Measurements from ENCODE around the gene SEC24A. TPM values are rescaled to one million over a fixed set of nuclear protein-coding genes. Genes with fewer than 3 reads are reported as not detected.
"Not testable (repeated sequence)": the region's sequence is repeated elsewhere in the genome, so short reads cannot be mapped to it uniquely, and the experiment has no call there.

SEC24A gene
- total RNA-seq, 1 experiment from 2014 or later: 16.2 TPM

GRCh38 chr5:134690144-134690543 is 41.6 kb downstream of the SEC24A start:
- H3F3A ChIP-seq (ENCODE audit: insufficient read depth, low read depth); H3K4me3 ChIP-seq; CTCF ChIA-PET; H2AFZ ChIP-seq; H3K27me3 ChIP-seq (ENCODE audit: insufficient read depth, low read depth); H3K27ac ChIP-seq; POLR2A ChIA-PET (ENCODE audit: unreplicated experiment); H4K20me1 ChIP-seq (ENCODE audit: insufficient read depth); H3K79me2 ChIP-seq (ENCODE audit: low read depth); BruUV-seq (replicated peaks); H3K4me1 ChIP-seq (replicated peaks; ENCODE audit: insufficient read depth); H3K9me3 ChIP-seq (ENCODE audit: insufficient read depth, low read depth); intact Hi-C loops (cut with micrococcal nuclease; ENCODE audit: unreplicated experiment); H3K4me2 ChIP-seq; H3K9me2 ChIP-seq (ENCODE audit: insufficient read depth); DNase-seq: not testable (repeated sequence)
- peaks cover 17% of the 10 kb centered on the region for H3K36me3 ChIP-seq (ENCODE audit: low read depth)

GRCh38 chr5:134692722-134693121 is 44.1 kb downstream of the SEC24A start:
- H3K9me2 ChIP-seq (ENCODE audit: insufficient read depth): no peaks in the 10 kb centered on the region
- no peaks in the 10 kb centered on the region for H3K4me1 ChIP-seq (replicated peaks; ENCODE audit: insufficient read depth)
- TF ChIP-seq CTCF (conservative IDR thresholded peaks at IDR 0.05) (no peak), EZH2 (IDR thresholded peaks at IDR 0.05; ENCODE audit: low read depth) (no peak)
- BruUV-seq (replicated peaks): no TSS peak
- H3F3A ChIP-seq (ENCODE audit: insufficient read depth, low read depth): peaks cover 5% of the 10 kb centered on the region
- no peaks in the 10 kb centered on the region for H4K20me1 ChIP-seq (ENCODE audit: insufficient read depth)
- peaks cover 5% of the 10 kb centered on the region for H3K36me3 ChIP-seq (ENCODE audit: low read depth)
- H3K27me3 ChIP-seq (ENCODE audit: insufficient read depth, low read depth): no peaks in the 10 kb centered on the region
- H3K79me2 ChIP-seq (ENCODE audit: low read depth): no peaks in the 10 kb centered on the region
- no peak for DNase-seq
- H2AFZ ChIP-seq: no peak overlapping the region
- no peaks in the 10 kb centered on the region for H3K9me3 ChIP-seq (ENCODE audit: insufficient read depth, low read depth)
- no peak overlapping the region for H3K4me3 ChIP-seq
- H3K4me2 ChIP-seq: no peak overlapping the region
- ChIA-PET POLR2A (ENCODE audit: unreplicated experiment) (interaction anchor here (0.7 kb wide), 1 partner anchor 611 kb away, joined by 3 read pairs; no protein-coding TSS in a partner anchor), CTCF (interaction anchor here (0.6 kb wide), 1 partner anchor 424 kb away, joined by 3 read pairs; no protein-coding TSS in a partner anchor)
- no peak overlapping the region for H3K27ac ChIP-seq
- intact Hi-C loops (cut with micrococcal nuclease; ENCODE audit: unreplicated experiment): no loop called here

GRCh38 chr5:134708301-134708700 is 59.7 kb downstream of the SEC24A start:
- no peak for TF ChIP-seq EZH2 (IDR thresholded peaks at IDR 0.05; ENCODE audit: low read depth)
- no peak for TF ChIP-seq CTCF (conservative IDR thresholded peaks at IDR 0.05)
- Histone ChIP-seq H3K4me3 (no peak overlapping the region), H3K27ac (no peak overlapping the region), H2AFZ (no peak overlapping the region), H3F3A (ENCODE audit: insufficient read depth, low read depth) (no peaks in the 10 kb centered on the region), H3K9me2 (ENCODE audit: insufficient read depth) (no peaks in the 10 kb centered on the region), H3K4me1 (replicated peaks; ENCODE audit: insufficient read depth) (no peaks in the 10 kb centered on the region), H3K79me2 (ENCODE audit: low read depth) (no peaks in the 10 kb centered on the region), H4K20me1 (ENCODE audit: insufficient read depth) (no peaks in the 10 kb centered on the region), H3K4me2 (no peak overlapping the region), H3K36me3 (ENCODE audit: low read depth) (peaks cover 28% of the 10 kb centered on the region), H3K27me3 (ENCODE audit: insufficient read depth, low read depth) (no peaks in the 10 kb centered on the region), H3K9me3 (ENCODE audit: insufficient read depth, low read depth) (no peaks in the 10 kb centered on the region)
- no TSS peak for BruUV-seq (replicated peaks)
- intact Hi-C loops (cut with micrococcal nuclease; ENCODE audit: unreplicated experiment): no loop called here
- DNase-seq: no peak
- ChIA-PET POLR2A (ENCODE audit: unreplicated experiment) (no interaction called here), CTCF (no interaction called here)

- no peaks in the 10 kb centered on the region for H3K79me2 ChIP-seq (ENCODE audit: low read depth)
- TF ChIP-seq EZH2 (IDR thresholded peaks at IDR 0.05; ENCODE audit: low read depth): no peak
- no peak for TF ChIP-seq CTCF (conservative IDR thresholded peaks at IDR 0.05)
- H3K9me3 ChIP-seq (ENCODE audit: insufficient read depth, low read depth): no peaks in the 10 kb centered on the region
- no peak overlapping the region for H2AFZ ChIP-seq
- H3K36me3 ChIP-seq (ENCODE audit: low read depth): peaks cover 9% of the 10 kb centered on the region
- no peaks in the 10 kb centered on the region for H3F3A ChIP-seq (ENCODE audit: insufficient read depth, low read depth)
- H3K4me1 ChIP-seq (replicated peaks; ENCODE audit: insufficient read depth): no peaks in the 10 kb centered on the region
- ChIA-PET CTCF (interaction anchor here (0.6 to 0.7 kb wide), 2 partner anchors 24 to 520 kb away, joined by 3 to 5 read pairs; partner anchors contain the start of gene CAMLG), POLR2A (ENCODE audit: unreplicated experiment) (no interaction called here)
- intact Hi-C loops (cut with micrococcal nuclease; ENCODE audit: unreplicated experiment): no loop called here
- no peaks in the 10 kb centered on the region for H3K9me2 ChIP-seq (ENCODE audit: insufficient read depth)
- BruUV-seq (replicated peaks): no TSS peak
- H4K20me1 ChIP-seq (ENCODE audit: insufficient read depth): no peaks in the 10 kb centered on the region
- no peak overlapping the region for H3K27ac ChIP-seq
- no peak for DNase-seq
- no peak overlapping the region for H3K4me3 ChIP-seq
- no peak overlapping the region for H3K4me2 ChIP-seq
- no peaks in the 10 kb centered on the region for H3K27me3 ChIP-seq (ENCODE audit: insufficient read depth, low read depth)
Measured at GRCh38 chr5:134714120-134714519, 65.5 kb downstream of the SEC24A start.

Measured in PC-9 (cell line).